Lower leg skin (tissue), 4 donors: Measurements from ENCODE around the gene IFNAR2. TPM values are rescaled to one million over a fixed set of nuclear protein-coding genes. Genes with fewer than 3 reads are reported as not detected.

Source experiments
- DNase-seq, 2 donors: peaks; one replicate each; pipeline ENCODE4 v3.0.0-alpha.2; 2019; ENCODE audit warnings: low spot score in 2 of 2
- H3K4me3 ChIP-seq: fragments of 200-600 bp; sonication (generic); 2 replicates; pipeline ENCODE4 v1.5.1; 2017; ENCODE audit warnings: mild to moderate bottlenecking, low read depth; ENCODE audit not compliant: poor library complexity, severe bottlenecking
- POLR2A ChIP-seq, 2 donors: fragments of 450-650 bp; IDR thresholded peaks; one replicate each; pipeline ENCODE4 v1.6.1; 2016 to 2017; ENCODE audit warnings: antibody characterized with exemption in 2 of 2, mild to moderate bottlenecking in 1 of 2, moderate library complexity in 1 of 2
- WGBS, 2 donors: methylation state at CpG; one replicate each; pipeline ENCODE4 v1.1.5; 2018; 5-methylcytosine and 5-hydroxymethylcytosine counted together
- intact Hi-C: fragments of 100-400 bp; cut with DNase I; formaldehyde crosslinking; loops from one replicate; pipeline ENCODE4 v1.15.0; 2023; ENCODE audit warnings: low total_unique reads
- total RNA-seq, 4 donors: library from RNA; depleted of rRNA; stranded (reverse); fragments of >200 nt; gene quantifications; one replicate each; pipeline ENCODE4 v1.1.0, GENCODE V29; 2016
- TF ChIP-seq, protein P1 (sequence below), 3 donors: fragments of 450-650 bp; IDR thresholded peaks; one replicate each; pipeline ENCODE4 v1.5.1; 2016; ENCODE audit warnings: antibody characterized with exemption in 3 of 3, mild to moderate bottlenecking in 3 of 3, moderate library complexity in 2 of 3

IFNAR2 gene
- total RNA-seq, 4 donors from 2014 or later = 2.7 to 14.2 (median 2.9) TPM

DNA sequence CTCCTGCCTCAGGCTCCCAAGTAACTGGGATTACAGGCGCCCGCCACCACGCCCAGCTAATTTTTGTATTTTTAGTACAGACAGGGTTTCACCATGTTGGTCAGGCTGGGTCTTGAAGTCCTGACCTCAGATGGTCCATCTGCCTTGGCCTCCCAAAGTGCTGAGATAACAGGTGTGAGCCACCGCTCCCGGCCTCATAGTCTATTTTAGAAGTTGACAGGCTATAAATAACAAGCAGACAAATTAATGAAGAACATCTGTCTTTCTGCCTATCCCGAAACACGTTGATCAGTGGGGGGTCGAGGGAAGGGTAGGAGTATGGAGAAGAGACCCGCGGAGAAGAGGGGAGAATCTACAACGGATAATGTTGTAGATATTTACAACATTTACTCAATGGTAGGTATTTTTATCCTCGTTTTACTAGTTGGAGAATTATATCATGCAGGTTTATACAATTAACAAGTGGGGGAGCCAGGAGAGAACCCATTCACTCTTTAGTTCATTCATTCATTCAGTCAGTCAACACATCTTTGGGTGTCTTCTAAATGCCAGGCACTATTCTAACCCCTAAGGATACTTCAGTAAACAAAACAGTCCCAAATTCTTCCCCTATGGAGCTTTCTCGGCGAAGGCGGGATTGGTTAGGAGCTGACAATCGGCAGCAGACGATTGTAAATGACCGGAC is 497 bp upstream of the IFNAR2 start:
- WGBS, 2 donors = 26 to 30% methylated on average over 18 of the region's 18 CpGs
- intact Hi-C loops = no loop called here
- no peak for DNase-seq
- no peak overlapping the region for H3K4me3 ChIP-seq
- no peak for TF ChIP-seq POLR2A (IDR thresholded peaks at IDR 0.05)

DNA sequence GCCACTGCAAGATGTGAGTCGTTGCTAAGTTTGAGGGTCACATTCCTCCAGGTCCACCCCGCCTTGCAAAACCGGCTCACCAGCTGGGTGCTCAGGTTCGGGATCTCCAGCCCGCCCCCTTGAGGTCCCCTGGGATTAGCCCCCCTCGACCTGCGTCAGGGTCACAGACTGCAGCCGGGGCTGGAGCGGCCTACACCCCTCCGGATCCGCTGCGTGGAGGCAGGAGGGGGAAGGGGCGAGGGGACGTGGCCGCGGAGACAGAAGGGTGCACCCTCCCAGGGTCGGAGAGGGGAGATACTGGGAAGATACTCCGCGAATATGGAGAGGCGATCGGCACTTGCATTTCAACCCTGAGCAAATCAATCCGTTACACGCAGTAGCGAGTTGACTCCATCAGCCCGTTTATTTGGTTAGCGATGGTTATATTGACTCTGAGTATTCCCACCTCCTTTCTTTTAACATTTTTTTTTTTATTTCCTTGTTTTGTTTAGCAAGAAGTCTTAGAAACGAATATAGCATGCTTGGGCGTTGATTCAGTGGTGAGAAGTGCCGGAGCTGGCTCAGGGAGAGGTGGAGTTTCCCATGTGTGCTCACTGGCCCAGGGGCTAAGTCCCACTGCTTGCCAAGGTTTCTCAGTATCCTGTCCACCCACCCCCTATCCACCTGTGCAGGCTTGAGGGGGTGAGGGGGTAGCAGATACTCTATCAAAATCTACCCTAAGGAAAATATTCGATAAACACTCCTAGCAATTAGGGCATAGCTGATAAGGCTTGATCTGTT is 997 bp downstream of the IFNAR2 start:
- TF ChIP-seq POLR2A (IDR thresholded peaks at IDR 0.05) = no peak
- TF ChIP-seq, protein P1, sequence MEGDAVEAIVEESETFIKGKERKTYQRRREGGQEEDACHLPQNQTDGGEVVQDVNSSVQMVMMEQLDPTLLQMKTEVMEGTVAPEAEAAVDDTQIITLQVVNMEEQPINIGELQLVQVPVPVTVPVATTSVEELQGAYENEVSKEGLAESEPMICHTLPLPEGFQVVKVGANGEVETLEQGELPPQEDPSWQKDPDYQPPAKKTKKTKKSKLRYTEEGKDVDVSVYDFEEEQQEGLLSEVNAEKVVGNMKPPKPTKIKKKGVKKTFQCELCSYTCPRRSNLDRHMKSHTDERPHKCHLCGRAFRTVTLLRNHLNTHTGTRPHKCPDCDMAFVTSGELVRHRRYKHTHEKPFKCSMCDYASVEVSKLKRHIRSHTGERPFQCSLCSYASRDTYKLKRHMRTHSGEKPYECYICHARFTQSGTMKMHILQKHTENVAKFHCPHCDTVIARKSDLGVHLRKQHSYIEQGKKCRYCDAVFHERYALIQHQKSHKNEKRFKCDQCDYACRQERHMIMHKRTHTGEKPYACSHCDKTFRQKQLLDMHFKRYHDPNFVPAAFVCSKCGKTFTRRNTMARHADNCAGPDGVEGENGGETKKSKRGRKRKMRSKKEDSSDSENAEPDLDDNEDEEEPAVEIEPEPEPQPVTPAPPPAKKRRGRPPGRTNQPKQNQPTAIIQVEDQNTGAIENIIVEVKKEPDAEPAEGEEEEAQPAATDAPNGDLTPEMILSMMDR (IDR thresholded peaks at IDR 0.05) = no peak
- peak overlapping the region; percentile 80 for H3K4me3 ChIP-seq
- intact Hi-C loops = no loop called here
- 2 to 3% methylated on average over 25 to 30 of the region's 30 CpGs for WGBS, 2 donors
- DNase-seq = peak; percentile 20 to 88

DNA sequence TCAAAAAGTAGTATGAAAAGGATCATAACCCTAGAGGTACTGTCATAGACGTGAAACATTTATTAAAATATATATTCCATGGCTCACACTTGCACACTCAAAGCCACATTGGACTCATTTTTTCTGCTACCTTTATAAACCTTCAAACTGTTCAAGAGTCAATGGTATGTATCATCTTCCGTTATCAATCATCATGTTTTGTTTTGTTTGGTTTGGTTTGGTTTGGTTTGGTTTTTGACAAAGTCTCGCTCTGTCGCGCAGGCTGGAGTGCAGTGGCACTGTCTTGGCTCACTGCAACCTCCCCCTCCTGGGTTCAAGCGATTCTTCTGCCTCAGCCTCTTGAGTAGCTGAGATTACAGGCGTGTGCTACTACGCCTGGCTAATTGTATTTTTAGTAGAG is 1.8 kb downstream of the IFNAR2 start:
- no peak for DNase-seq
- no peak for TF ChIP-seq POLR2A (IDR thresholded peaks at IDR 0.05)
- TF ChIP-seq, protein P1 (IDR thresholded peaks at IDR 0.05) = no peak
- H3K4me3 ChIP-seq = no peak overlapping the region
- WGBS, 2 donors = 83 to 86% methylated on average over 8 of the region's 8 CpGs
- intact Hi-C loops = no loop called here

DNA sequence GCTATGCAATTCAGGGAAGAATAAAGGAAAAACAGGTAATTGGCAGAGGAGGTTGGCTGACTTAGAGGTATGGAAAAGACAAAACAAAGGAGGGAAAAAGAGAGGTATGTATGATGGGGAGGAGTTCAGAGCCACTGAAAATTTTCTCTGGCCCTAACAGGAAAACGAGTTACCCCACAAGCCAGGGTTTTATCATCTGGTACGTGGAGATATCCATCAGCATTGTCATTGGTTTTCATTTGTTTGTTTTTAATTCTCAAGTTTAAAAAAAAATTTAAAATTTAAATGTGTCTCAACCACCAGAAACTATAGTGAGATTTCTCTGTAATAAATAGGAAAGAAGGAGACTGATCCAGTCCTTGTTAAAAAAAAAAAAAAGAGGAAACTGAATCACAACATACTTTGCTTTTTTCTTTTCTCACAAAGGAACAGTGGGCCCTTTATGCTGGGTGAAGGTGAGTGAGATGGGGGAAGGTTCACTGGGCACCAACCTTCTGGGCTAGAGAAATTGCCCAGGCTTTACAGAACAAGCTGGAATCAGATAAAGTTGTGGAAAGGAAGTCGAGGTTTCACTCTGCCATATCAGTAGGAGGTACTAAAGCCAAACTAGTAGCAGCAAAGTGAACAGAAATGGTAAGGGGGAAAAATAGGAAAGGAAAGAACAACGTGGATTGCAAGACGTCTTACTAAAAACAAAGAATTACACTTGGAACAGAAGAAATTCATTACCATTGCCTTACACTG is 2.7 kb downstream of the IFNAR2 start:
- intact Hi-C loops = no loop called here
- WGBS, 2 donors = 66 to 67% methylated on average over 5 of the region's 5 CpGs
- H3K4me3 ChIP-seq = no peak overlapping the region

DNA sequence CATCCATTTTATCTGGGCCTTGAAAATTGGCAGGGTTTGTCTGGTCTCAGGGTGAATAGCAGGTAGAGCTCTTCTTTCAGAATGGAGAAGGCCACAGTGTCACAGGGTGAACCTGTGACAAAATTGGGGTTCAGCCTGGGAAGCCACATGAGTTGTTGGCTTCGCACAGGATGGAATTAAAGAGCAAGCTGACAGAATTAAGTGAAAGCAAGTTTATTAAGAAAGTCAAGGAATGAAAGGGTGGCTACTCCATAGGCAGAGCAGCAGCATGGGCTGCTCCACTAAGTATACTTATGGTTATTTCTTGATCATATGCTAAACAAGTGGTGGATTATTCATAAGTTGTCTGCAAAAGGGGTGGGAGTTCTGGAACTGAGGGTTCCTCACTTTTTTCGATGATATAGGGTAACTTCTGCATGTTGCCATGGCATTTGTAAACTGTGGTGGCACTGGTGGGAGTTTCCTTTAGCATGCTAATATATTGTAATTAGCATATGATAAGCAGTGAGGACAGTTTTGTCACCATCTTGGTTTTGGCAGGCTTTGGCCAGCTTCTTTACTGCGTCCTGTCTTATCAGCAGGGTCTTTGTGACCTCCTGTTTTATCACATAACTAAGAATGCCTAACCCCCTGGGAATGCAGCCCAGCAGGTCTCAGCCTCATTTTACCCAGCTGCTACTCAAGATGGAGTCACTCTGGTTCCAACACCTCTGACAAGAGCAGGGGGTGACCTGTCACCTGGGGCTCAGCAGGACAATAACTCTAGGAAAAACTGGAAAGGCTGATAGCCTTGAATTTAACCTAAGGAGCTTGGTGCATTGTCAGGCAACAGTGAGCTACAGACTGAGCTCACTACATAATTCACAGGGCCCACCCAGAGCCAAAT is 5.1 kb downstream of the IFNAR2 start:
- TF ChIP-seq POLR2A (IDR thresholded peaks at IDR 0.05) = no peak
- TF ChIP-seq, protein P1 (IDR thresholded peaks at IDR 0.05) = no peak
- intact Hi-C loops = no loop called here
- WGBS, 2 donors = 91 to 94% methylated on average over 3 of the region's 3 CpGs
- no peak for DNase-seq
- no peak overlapping the region for H3K4me3 ChIP-seq

More for the DNA sequence above, 2.7 kb downstream of the IFNAR2 start:
- TF ChIP-seq POLR2A (IDR thresholded peaks at IDR 0.05) = no peak
- TF ChIP-seq, protein P1 (IDR thresholded peaks at IDR 0.05) = no peak
- DNase-seq = no peak
